ENCODE data around the gene ZNF785. TPM values are rescaled to one million over a fixed set of nuclear protein-coding genes. Genes with fewer than 3 reads are reported as not detected.
A peak's percentile ranks its signal among the peaks of the same experiment; 100 is the strongest.
"Not testable (repeated sequence)": the region's sequence is repeated elsewhere in the genome, so short reads cannot be mapped to it uniquely, and the experiment has no call there.

The ZNF785 gene
- total RNA-seq, result 8.0 and 9.4 TPM in 2 replicates

DNA sequence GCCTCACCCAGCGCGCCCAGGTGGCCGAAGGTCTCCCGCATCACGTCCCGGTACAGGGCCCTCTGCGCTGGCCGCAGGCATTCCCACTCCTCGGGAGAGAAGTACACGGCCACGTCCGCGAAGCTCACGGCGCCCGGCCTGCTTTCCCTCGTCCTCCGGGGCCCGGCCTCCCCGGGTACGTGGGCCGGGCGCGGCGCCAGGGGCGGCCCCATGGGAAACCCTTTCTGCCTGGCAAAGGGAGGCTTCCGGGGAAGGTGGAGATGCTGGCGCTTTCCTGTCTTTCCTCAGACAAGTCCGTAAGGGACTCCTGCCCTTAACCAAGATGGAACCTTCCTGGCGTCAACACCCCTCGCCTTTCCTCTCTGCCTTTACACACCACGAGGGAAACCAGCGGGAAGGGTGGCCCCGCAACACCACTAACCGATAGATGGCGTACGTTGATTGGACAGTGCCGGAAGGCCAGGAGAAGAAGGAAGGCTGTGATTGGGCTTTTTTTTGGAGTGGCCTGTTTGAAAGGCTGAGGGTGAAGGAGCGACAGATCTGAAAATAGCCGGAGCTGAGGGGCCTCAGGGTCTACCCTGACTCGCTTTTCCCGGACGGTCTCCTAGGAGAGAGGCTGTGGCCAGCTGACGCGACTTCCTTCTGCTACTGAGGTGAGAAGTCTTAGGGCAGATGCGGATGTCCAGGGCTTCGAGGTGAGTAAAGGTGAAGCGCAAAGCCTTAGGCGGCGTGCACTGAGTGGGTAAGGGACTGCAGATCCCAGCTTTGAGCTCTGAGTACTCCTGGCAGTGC, at the start of gene ZNF785:
ZNF785 (minus strand) TSS at position 298 of the 792 bp plus-strand sequence; CDS start at position 212, 86 bp downstream.
- peak; percentile 97 for DNase-seq (ENCODE audit: low read depth, low spot score)

DNA sequence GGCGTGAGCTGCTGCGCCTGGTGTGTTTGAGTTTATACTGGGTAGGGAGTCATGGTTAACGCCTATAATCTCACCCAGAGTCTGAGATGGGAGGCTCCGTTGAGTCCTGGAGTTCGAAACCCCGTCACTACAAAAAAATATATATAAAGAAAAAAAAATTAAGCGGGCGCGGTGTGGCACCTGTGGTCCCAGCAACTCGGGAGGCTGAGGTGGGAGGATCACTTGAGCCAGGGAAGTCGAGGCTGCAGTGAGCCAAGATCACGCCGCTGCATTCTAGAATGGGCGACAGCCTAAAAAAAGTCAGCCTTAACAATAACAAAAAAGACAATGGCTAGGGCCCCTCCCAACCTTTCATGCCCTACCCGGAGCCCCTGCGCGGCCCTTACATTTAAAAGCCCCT, 48.0 kb upstream of the ZNF785 start:
- DNase-seq (ENCODE audit: low read depth, low spot score), result no peak

DNA sequence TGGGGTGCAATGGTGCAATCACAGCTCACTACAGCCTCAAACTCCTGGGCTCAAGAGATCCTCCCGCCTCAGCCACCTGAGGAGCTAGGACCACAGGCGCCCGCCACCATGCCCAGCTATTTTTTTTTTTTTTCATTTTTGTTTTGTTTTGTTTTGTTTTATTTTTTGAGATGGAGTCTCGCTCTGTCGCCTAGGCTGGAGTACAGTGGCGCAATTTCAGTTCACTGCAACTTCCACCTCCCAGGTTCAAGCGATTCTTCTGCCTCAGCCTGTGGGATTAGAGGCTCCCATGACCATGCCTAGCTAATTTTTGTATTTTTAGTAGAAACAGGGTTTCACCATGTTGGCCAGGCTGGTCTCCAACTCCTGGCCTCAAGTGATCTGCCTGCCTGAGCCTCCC, 47.0 kb upstream of the ZNF785 start:
- DNase-seq (ENCODE audit: low read depth, low spot score), result not testable (repeated sequence)

DNA sequence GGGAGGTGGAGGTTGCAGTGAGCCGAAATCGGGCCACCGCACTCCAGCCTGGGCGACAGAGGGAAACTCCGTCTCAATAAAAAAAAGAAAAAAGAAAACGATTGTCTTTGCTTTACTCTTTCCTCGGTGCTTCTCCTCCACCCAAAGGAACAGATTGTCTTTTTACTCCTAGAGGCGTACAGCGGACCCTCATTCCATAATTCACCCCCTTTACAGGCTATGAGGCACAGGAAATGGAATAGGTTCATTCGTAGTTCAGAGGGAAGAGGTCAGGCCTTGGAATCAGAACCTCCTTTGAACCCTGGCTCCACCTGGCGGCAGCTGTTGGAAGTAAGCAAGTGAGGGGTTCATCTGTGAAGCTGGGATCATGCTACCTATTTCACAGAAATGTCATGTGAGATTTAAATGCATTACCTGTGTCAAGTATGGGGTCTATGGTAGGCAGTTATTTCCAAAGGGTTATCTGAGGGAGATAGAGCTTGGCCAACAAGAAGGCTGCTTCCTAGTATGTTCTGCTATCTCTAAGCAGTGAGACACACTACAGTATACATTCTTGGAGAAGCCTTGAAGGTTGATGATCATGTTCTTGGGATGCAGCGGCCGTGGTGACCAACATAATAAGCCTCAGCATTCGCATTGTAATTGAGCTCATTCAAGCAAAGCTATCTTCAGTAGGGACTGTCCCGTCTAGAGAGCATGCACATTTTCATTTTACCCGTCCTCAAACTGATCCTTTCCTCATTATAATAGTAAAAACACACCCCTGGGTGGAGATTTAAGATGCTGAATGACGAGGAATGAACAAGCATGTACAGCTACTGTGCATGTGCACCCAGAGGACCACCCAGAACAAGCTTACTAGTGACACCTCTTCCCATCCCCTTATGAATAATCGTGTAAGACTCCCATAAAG, 43.4 kb upstream of the ZNF785 start:
- no peak for DNase-seq (ENCODE audit: low read depth, low spot score)

DNA sequence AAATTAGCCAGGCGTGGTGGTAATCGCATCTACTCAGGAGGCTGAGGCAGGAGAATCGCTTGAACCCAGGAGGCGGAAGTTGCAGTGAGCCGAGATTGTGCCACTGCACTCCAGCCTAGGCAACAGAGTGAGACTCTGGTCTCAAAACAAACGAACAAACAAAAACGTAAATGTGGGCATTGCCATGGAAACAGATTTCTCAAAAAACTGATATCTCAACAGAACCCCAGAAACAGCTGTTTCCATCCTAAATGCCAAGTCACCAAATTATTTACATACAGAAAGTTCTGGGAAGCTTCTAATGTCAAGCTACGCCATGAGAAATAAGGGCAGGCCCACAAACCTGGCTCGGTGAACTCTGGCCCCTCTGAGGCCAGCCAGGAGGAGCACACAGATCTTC, 40.7 kb upstream of the ZNF785 start:
- DNase-seq (ENCODE audit: low read depth, low spot score), result no peak

DNA sequence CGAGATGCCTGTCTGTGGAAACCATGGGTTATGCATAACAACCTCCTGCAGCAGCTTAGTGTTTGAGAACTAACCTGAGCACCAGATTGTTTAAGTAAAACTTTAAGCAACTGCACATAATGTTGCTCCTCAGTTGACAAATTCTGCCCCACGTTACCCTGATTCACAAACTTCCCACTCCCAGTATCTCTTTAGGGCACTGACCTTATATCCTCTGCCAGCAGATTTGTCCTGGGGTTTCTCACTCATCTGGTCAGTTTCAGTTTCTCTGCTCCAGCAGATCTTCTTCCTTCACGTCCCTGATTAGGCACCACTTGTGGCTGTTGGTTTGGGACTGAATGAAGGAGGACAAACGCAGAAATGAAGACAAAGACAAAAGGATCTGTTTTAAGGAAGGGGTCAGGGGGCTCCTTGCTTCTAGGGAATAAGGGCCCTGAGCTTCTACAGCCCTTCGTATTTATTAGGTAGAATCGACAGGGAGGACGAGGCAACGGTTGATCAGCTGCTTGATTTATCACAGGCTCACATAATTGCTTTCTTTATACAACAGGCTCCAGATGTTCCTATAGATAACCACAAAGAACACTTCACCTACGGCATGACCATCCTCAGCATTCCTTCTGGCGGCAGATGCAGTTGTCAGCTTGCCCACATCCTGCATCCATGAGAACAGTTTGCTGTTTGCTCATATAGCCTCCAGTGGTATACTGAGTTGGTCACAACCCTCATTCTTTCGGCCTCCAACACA, 38.2 kb upstream of the ZNF785 start:
- no peak for DNase-seq (ENCODE audit: low read depth, low spot score)

DNA sequence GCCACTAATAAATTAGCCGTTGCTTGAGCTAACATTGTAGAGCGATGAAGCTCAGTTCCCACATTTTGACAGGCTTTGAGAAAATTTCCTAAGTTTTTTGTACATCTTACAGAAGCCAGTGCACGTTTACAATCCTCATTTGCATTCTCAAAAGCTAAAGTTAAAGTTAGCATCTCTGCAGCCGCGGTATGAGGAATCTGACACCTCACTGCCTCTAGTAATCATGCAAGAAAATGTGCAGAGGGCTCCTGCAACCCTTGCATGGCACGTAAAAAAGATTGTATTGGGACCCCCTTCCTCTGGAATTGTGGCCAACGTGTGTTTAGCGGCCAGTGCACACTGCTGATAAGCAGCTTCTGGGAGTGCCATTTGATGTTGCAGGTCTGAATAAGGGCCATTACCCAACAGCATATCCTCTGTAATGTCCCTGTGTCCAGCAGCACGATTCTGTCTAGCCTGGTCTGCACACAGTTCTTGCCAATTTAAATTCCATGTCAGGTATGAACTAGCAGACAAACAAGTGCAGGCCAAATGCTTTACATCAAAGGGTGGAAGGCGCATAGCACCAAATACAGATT, 37.0 kb upstream of the ZNF785 start:
- DNase-seq (ENCODE audit: low read depth, low spot score), result no peak

DNA sequence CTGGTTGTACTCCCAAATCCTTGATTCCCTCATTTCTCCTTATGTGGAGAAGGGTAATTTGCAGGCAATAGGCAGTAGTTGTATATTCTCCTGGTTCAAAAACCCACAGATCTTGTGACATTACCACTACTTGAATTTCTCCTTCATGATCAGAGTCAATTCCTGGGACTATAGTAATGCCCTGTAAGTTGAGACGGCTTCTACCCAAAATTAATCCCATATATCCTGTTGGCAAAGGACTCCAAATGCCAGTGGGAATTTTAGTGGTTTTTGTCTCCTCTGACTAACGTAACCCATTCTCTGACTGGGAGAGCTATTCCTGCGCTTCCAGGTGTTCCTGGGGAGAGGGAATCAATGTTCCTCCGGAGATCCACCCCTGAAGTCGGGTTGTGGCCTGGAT, 36.3 kb upstream of the ZNF785 start:
- no peak for DNase-seq (ENCODE audit: low read depth, low spot score)

DNA sequence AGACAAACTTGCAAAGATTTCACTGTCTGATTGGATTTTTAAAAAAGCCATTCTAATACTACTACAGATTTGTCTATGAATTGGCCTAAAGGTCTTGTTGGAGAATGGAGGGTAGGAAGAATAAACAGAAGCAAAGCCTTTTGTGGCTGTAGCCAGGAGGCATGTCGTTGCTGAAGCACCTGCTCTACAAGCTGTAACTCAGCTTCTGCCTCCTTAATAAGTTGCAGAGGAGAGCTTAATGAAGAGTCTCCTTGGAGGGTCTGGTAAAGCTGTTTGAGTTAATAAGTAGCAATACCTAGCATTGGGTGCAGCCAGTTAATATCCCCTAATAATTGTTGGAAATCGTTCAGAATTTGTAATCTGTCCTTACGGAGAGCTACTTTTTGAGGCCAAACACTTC, 34.7 kb upstream of the ZNF785 start:
- DNase-seq (ENCODE audit: low read depth, low spot score), result no peak

DNA sequence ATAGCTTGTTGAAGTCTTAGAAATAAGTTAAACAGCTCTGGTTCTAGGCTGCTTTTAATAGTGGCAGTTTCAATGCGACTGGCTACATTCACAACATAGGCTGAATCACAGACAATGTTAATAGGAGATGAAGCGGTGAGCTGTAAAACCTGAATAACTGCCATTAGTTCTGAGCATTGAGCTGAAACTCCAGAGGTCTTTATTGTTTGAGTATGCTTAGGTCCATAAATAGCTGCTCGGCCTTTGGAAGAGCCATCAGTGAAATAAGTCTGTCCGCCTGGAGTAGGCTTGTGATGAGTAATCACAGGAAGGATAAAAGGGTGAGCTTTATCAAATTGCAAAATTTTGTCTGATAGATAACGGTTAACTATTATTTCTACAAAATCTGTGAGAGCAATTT, 34.1 kb upstream of the ZNF785 start:
- DNase-seq (ENCODE audit: low read depth, low spot score), result no peak

DNA sequence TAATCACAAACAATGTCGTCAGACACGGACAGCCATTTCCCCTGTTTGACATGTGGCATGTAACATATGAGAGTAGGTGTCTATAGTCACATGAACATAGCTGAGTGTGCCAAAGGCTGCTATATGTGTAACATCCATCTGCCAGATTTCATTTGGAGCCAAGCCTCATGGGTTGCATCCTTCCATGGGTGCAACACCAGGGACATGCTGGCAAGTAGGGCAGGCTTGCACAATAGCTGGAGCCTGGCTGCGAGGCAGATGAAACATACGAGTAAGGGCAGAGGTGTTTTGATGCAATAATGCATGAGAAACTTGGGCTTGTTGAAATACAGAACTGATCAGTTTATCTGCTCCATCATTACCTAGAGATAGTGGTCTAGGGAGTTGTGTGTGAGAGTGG, 33.7 kb upstream of the ZNF785 start:
- no peak for DNase-seq (ENCODE audit: low read depth, low spot score)

DNA sequence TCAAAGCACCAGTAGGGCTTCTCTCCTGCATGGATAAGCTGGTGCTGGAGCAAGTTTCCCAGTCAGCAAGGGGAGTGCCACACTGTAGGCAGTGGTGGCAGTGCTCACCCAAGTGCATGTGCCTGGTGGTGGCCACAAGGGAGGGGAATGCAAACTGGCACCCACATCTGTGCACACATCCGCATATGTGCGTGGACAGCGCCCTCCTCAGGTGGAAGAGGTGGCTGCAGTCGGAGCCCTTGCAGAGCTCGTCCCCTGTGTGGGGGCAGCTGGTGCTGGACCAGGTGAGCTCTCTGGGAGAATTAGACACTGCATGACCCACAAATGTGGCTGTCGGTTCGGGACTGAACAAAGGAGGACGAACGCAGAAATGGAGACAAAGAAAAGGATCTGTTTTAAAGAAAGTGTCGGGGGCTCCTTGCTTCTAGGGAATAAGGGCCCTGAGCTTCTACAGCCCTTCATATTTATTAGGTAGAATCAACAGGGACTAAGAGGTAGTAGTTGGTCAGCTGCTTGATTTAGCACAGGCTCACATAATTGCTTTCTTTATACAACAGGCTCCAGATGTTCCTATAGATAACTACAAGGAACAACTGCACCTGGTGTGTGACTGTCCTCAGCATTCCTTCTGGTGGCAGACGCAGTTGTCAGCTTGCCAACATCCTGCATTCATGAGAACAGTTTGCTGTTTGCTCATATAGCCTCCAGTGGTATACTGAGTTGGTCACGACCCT, 30.0 kb upstream of the ZNF785 start:
- no peak for DNase-seq (ENCODE audit: low read depth, low spot score)

DNA sequence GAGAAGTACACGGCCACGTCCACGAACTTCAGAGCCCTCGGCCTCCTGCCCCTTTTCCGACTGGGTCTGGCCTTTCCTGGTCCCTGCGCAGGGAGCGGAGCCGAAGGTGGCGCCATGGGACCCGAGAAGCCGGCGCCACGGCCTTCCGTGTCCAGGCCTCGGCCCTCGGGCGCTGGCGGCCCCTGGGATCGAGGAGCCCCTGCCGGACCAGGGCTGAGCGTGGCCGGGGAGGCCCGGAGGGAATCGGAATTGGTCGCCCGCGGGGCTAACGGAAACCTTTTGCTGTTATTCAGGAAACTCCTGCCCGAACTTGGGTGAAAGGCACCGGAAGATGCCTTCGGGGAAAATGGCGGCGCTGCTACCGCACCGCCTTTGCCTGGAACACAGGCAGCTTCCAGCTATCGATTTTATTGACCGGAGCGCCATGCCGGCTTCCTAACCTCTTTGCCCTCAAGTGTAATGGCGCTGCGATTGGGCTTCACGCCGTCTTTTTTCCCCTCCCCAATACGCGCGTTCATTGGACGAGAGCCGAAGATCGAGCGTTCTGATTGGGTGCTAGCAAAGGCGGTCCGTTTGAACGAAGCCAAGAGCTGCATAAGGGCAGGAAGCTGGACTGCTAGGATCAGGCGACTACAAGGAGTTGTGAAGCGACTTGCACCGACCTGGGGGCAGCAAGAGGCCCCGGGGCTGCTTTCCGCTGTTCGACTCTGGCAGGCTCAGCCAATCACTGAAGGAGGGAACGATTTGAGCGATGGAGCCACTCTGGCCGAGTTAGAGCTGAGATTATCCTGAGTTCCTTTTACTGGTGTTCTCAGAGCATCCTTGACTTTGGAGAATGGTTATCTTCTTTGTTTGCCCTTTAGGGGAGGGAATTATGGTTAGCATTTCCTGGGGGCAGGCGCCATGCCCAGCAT, 24.7 kb upstream of the ZNF785 start, which contains the start of gene ZNF689:
ZNF689 (minus strand) TSS at position 464 of the 914 bp plus-strand sequence; CDS start at position 116, 348 bp downstream.
- DNase-seq (ENCODE audit: low read depth, low spot score), result peak; percentile 90

DNA sequence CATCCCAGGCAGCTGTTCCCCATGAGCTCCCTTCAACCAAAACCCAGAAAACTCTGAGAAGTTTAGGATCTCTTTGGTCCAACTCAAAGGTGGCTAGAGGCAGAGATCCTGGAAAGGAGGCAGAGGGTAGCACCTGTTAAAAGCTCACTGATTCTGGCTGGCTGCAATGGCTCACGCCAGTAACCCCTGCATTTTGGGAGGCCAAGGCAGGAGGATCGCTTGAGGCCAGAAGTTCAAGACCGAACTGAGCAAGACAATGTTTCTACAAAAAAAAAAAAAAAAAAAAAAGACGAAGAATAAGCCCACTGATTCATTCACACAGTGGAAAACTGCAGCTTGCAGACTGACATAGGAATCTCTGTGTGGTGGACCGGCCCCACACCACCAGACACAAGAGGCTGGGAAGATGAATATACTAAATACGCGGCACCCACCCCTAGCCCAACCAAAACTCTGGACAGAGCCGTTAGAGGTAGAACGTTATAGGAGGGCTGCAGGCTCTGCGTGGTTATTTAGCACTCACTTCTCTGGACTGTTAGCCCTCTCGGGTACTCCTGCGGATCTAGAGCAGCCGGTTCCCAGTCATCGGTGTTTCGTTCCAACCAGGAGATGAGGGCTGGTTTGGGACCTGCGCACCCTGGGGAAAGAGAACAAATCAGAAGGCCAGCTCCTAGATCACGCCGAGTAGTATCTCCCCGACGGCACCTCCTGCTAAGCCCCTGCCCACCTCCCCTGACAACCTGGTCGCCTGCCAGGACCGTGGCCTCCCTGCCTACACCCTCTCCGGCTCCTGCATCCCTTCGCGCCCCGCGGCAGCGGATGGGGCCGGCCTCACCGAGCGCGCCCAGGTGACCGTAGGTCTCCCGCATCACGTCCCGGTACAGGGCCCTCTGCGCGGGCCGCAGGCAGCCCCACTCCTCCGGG, 23.8 kb upstream of the ZNF785 start:
- DNase-seq (ENCODE audit: low read depth, low spot score), result no peak

DNA sequence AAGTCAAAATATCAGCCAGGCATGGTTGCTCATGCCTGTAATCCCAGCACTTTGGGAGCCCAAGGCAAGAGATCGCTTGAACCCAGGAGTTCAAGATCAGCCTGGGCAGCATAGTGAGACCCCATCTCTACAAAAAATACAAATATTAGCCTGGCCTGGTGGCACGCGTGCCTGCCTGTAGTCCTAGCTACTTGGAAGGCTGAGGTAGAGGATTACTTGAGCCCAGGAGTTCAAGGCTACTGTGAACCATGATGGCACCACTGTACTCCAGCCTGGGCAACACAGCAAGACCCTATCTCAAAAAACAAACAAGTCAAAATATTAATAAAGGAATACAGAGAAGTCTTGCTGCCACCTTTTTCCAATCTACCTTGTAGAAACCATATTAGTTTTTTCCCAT, 20.5 kb upstream of the ZNF785 start:
- no peak for DNase-seq (ENCODE audit: low read depth, low spot score)

DNA sequence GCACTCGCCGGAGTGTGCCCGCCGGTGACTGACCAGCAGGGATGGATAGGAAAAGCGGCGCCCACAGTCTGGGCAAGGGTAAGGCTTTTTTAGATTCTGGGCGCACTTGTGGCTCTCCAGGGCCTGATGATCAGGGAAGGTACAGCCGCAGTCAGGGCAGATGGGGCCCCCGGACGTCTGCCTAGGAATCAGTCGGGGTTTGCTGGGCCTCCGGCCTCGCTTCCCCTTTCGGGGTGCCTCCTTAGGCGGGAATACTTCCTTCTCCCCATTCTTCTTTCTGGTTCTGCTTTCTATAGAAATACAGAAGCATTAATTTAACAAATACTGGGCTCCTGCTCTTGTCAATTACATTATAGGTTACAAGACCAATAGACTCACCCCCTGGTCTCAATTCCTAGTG, 19.7 kb upstream of the ZNF785 start:
- DNase-seq (ENCODE audit: low read depth, low spot score), result no peak

DNA sequence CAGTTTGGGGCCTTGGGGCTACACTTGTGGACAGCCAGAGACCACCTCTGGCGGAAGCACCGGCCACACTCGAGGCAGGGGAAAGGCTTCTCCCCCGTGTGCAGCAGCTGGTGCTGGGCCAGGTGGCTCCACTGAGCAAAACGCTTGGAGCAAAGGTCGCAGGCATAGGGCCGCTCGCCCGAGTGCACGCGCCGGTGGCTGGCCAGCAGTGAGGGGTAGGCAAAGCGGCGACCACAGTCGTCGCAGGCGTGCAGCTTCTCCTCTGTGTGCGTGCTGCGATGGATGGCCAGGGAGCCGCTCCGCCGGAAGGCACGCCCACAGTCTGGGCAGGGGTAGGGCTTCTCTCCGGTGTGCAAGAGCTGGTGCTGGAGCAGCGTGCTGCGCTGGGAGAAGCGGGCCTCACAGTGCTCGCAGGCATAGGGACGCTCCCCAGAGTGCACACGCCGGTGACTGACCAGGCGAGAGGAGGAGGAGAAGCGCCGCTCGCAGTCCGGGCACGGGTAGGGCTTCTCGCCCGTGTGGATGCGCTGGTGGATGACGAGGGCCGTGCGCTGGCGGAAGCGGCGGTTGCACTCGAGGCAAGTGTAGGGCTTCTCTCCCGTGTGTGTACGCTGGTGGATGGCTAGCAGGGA, 18.9 kb upstream of the ZNF785 start:
- no peak for DNase-seq (ENCODE audit: low read depth, low spot score)

DNA sequence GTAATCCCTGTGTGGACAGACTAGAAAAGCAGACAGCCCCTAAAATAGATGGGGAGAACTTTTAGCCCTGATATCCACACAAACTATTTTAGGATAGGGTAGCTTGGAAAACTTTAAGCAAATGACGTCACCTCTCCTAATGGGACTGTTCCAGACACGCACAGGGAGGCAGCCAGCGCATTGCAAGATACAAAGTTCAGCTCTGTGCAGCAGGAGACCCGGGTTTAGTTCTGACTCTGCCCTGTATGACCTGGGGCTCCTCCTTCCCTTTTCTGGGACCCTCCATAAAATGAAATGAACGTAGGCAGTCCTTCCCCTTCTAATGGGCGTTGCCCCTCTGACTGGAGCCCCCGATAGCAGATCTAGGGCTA, 18.4 kb upstream of the ZNF785 start:
- DNase-seq (ENCODE audit: low read depth, low spot score), result no peak

Measured in pulmonary artery endothelial cell (primary cell).